ENCODE data around the gene S100A9.

Gene S100A9

GRCh38 chr1:153358691-153358975, 979 bp downstream of the S100A9 start:
- H3K4me3 ChIP-seq (ENCODE audit: low read depth, low read length) = no peak overlapping the region
- no peak for DNase-seq (ENCODE audit: low read depth)
- TF ChIP-seq CTCF (IDR thresholded peaks at IDR 0.05; ENCODE audit: insufficient read depth, low read depth, low read length, missing control alignments) = no peak

GRCh38 chr1:153359241-153359640, 1.6 kb downstream of the S100A9 start:
- TF ChIP-seq CTCF (IDR thresholded peaks at IDR 0.05; ENCODE audit: insufficient read depth, low read depth, low read length, missing control alignments) = no peak
- no peak overlapping the region for H3K4me3 ChIP-seq (ENCODE audit: low read depth, low read length)
- no peak for DNase-seq (ENCODE audit: low read depth)

GRCh38 chr1:153360190-153360589, 2.5 kb downstream of the S100A9 start:
- DNase-seq (ENCODE audit: low read depth) = no peak
- no peak overlapping the region for H3K4me3 ChIP-seq (ENCODE audit: low read depth, low read length)
- no peak for TF ChIP-seq CTCF (IDR thresholded peaks at IDR 0.05; ENCODE audit: insufficient read depth, low read depth, low read length, missing control alignments)

- DNase-seq (ENCODE audit: low read depth) = no peak
- no peak for TF ChIP-seq CTCF (IDR thresholded peaks at IDR 0.05; ENCODE audit: insufficient read depth, low read depth, low read length, missing control alignments)
- H3K4me3 ChIP-seq (ENCODE audit: low read depth, low read length) = no peak overlapping the region
Measured at GRCh38 chr1:153360592-153361479, 3.2 kb downstream of the S100A9 start.

- TF ChIP-seq CTCF (IDR thresholded peaks at IDR 0.05; ENCODE audit: insufficient read depth, low read depth, low read length, missing control alignments) = no peak
- H3K4me3 ChIP-seq (ENCODE audit: low read depth, low read length) = no peak overlapping the region
- DNase-seq (ENCODE audit: low read depth) = no peak
Measured at GRCh38 chr1:153361480-153362109, 3.9 kb downstream of the S100A9 start.

GRCh38 chr1:153362187-153362775, 4.6 kb downstream of the S100A9 start:
- no peak for TF ChIP-seq CTCF (IDR thresholded peaks at IDR 0.05; ENCODE audit: insufficient read depth, low read depth, low read length, missing control alignments)
- no peak overlapping the region for H3K4me3 ChIP-seq (ENCODE audit: low read depth, low read length)
- no peak for DNase-seq (ENCODE audit: low read depth)
